ENCODE results near the gene ANKRD33B.
A peak's percentile ranks its signal among the peaks of the same experiment; 100 is the strongest.
"Not testable (repeated sequence)": the region's sequence is repeated elsewhere in the genome, so short reads cannot be mapped to it uniquely, and the experiment has no call there.

Gene ANKRD33B

GRCh38 chr5:10537624-10538023 is 26.2 kb upstream of the ANKRD33B start:
- DNase-seq: no peak

- DNase-seq: no peak
Measured at GRCh38 chr5:10538103-10538788, 25.6 kb upstream of the ANKRD33B start.

- DNase-seq: peak; percentile 17 to 54 (median 38)
Measured at GRCh38 chr5:10538789-10539686, 24.8 kb upstream of the ANKRD33B start.

GRCh38 chr5:10539687-10539998 is 24.2 kb upstream of the ANKRD33B start:
- DNase-seq: peak in 1 of 4 experiments; percentile 16

- no peak for DNase-seq
Measured at GRCh38 chr5:10540036-10540544, 23.8 kb upstream of the ANKRD33B start.

- no peak for DNase-seq
Measured at GRCh38 chr5:10540951-10541646, 22.8 kb upstream of the ANKRD33B start.

GRCh38 chr5:10542055-10542550 is 21.8 kb upstream of the ANKRD33B start:
- no peak for DNase-seq

GRCh38 chr5:10543585-10544040 is 20.3 kb upstream of the ANKRD33B start:
- DNase-seq: peak; percentile 32 to 71 (median 62)

- DNase-seq: no peak
Measured at GRCh38 chr5:10545084-10545483, 18.8 kb upstream of the ANKRD33B start.

- no peak for DNase-seq
Measured at GRCh38 chr5:10546186-10546585, 17.7 kb upstream of the ANKRD33B start.

- DNase-seq: no peak
Measured at GRCh38 chr5:10548418-10549122, 15.3 kb upstream of the ANKRD33B start.

- not testable (repeated sequence) for DNase-seq
Measured at GRCh38 chr5:10549123-10549514, 14.8 kb upstream of the ANKRD33B start.

GRCh38 chr5:10550222-10550995 is 13.5 kb upstream of the ANKRD33B start:
- DNase-seq: no peak

GRCh38 chr5:10551782-10552138 is 12.1 kb upstream of the ANKRD33B start:
- DNase-seq: no peak

GRCh38 chr5:10552183-10553143 is 11.4 kb upstream of the ANKRD33B start:
- no peak for DNase-seq

GRCh38 chr5:10553476-10553875 is 10.4 kb upstream of the ANKRD33B start:
- no peak for DNase-seq

GRCh38 chr5:10555277-10555684 is 8.6 kb upstream of the ANKRD33B start:
- DNase-seq: peak in 1 of 4 experiments; percentile 14

GRCh38 chr5:10556289-10556807 is 7.5 kb upstream of the ANKRD33B start:
- peak in 3 of 4 experiments; percentile 36 to 49 (median 39) for DNase-seq

GRCh38 chr5:10556893-10557746 is 6.8 kb upstream of the ANKRD33B start:
- DNase-seq: no peak

Data from suppressor macrophage (primary cell).